Umbilical cord (tissue), 2 donors: ENCODE results near the gene MEGF10. TPM values are rescaled to one million over a fixed set of nuclear protein-coding genes. Genes with fewer than 3 reads are reported as not detected.

Experiments
- DNase-seq: peaks from one replicate; pipeline ENCODE4 v3.0.0-alpha.2; 2015; ENCODE audit warnings: low spot score
- total RNA-seq: library from RNA; depleted of rRNA; stranded (reverse); fragments of >200 nt; gene quantifications from one replicate; pipeline ENCODE4 v1.2.3, GENCODE V29; 2014; ENCODE audit warnings: low replicate concordance; ENCODE audit not compliant: insufficient read depth

The MEGF10 gene
- total RNA-seq, 1 donor from 2014 or later, result 5.3 TPM

GRCh38 chr5:127409921-127410675, 119.5 kb downstream of the MEGF10 start:
- no peak for DNase-seq

GRCh38 chr5:127410959-127411358, 120.4 kb downstream of the MEGF10 start:
- DNase-seq, result no peak

- DNase-seq, result no peak
Measured at GRCh38 chr5:127411381-127411780, 120.8 kb downstream of the MEGF10 start.

GRCh38 chr5:127412698-127413097, 122.1 kb downstream of the MEGF10 start:
- DNase-seq, result no peak

- no peak for DNase-seq
Measured at GRCh38 chr5:127415034-127415433, 124.4 kb downstream of the MEGF10 start.

GRCh38 chr5:127416906-127417305, 126.3 kb downstream of the MEGF10 start:
- DNase-seq, result no peak

- no peak for DNase-seq
Measured at GRCh38 chr5:127417528-127417927, 126.9 kb downstream of the MEGF10 start.

- peak; percentile 69 for DNase-seq
Measured at GRCh38 chr5:127418367-127418766, 127.8 kb downstream of the MEGF10 start.

GRCh38 chr5:127418974-127419682, 128.5 kb downstream of the MEGF10 start:
- DNase-seq, result no peak

- DNase-seq, result no peak
Measured at GRCh38 chr5:127419683-127420257, 129.2 kb downstream of the MEGF10 start.

- no peak for DNase-seq
Measured at GRCh38 chr5:127420758-127421157, 130.2 kb downstream of the MEGF10 start.

GRCh38 chr5:127421471-127421870, 130.9 kb downstream of the MEGF10 start:
- DNase-seq, result no peak

- DNase-seq, result no peak
Measured at GRCh38 chr5:127423173-127423798, 132.7 kb downstream of the MEGF10 start.

- DNase-seq, result no peak
Measured at GRCh38 chr5:127425037-127425436, 134.4 kb downstream of the MEGF10 start.

- DNase-seq, result no peak
Measured at GRCh38 chr5:127425868-127426267, 135.3 kb downstream of the MEGF10 start.

- DNase-seq, result peak; percentile 45
Measured at GRCh38 chr5:127426661-127427060, 136.1 kb downstream of the MEGF10 start.

GRCh38 chr5:127428276-127428675, 137.7 kb downstream of the MEGF10 start:
- no peak for DNase-seq

GRCh38 chr5:127428748-127429147, 138.2 kb downstream of the MEGF10 start:
- DNase-seq, result peak; percentile 51

GRCh38 chr5:127429928-127430327, 139.3 kb downstream of the MEGF10 start:
- DNase-seq, result no peak

GRCh38 chr5:127430627-127431026, 140.0 kb downstream of the MEGF10 start:
- no peak for DNase-seq

- no peak for DNase-seq
Measured at GRCh38 chr5:127431977-127432585, 141.5 kb downstream of the MEGF10 start.

GRCh38 chr5:127433526-127433925, 142.9 kb downstream of the MEGF10 start:
- DNase-seq, result no peak
